ENCODE results near the gene GBP5. TPM values are rescaled to one million over a fixed set of nuclear protein-coding genes. Genes with fewer than 3 reads are reported as not detected.

Gene GBP5
- total RNA-seq, 6 experiments from 2014 or later: 0.10 to 0.34 TPM; not detected in 4

GRCh38 chr1:89310505-89310904, 37.8 kb upstream of the GBP5 start:
- H3K4me1 Mint-ChIP-seq (ENCODE audit: low read depth): no peaks in the 10 kb centered on the region
- no peak for TF ChIP-seq CTCF (IDR thresholded peaks at IDR 0.05)
- no peaks in the 10 kb centered on the region for H3K36me3 Mint-ChIP-seq (ENCODE audit: low read depth)
- DNase-seq: no peak
- peaks cover 22% of the 10 kb centered on the region for H3K9me3 Mint-ChIP-seq
- H3K4me3 Mint-ChIP-seq: no peak overlapping the region
- no peaks in the 10 kb centered on the region for H3K27me3 Mint-ChIP-seq (ENCODE audit: insufficient read depth)
- no peak overlapping the region for H3K27ac Mint-ChIP-seq

GRCh38 chr1:89309828-89310227, 37.2 kb upstream of the GBP5 start:
- Mint-ChIP-seq H3K9me3 (peaks cover 19% of the 10 kb centered on the region), H3K4me3 (no peak overlapping the region)
- no peak for TF ChIP-seq CTCF (IDR thresholded peaks at IDR 0.05)

GRCh38 chr1:89306273-89306672, 33.6 kb upstream of the GBP5 start:
- H3K27me3 Mint-ChIP-seq (ENCODE audit: insufficient read depth): no peaks in the 10 kb centered on the region
- H3K4me1 Mint-ChIP-seq (ENCODE audit: low read depth): no peaks in the 10 kb centered on the region
- no peaks in the 10 kb centered on the region for H3K36me3 Mint-ChIP-seq (ENCODE audit: low read depth)
- TF ChIP-seq CTCF (IDR thresholded peaks at IDR 0.05): no peak
- no peak overlapping the region for H3K4me3 Mint-ChIP-seq
- no peak for DNase-seq
- peaks cover 20% of the 10 kb centered on the region for H3K9me3 Mint-ChIP-seq
- H3K27ac Mint-ChIP-seq: no peak overlapping the region

More at GRCh38 chr1:89309828-89310227, 37.2 kb upstream of the GBP5 start:
- no peak for DNase-seq
- H3K27me3 Mint-ChIP-seq (ENCODE audit: insufficient read depth): no peaks in the 10 kb centered on the region
- H3K36me3 Mint-ChIP-seq (ENCODE audit: low read depth): no peaks in the 10 kb centered on the region
- H3K4me1 Mint-ChIP-seq (ENCODE audit: low read depth): no peaks in the 10 kb centered on the region
- H3K27ac Mint-ChIP-seq: no peak overlapping the region

GRCh38 chr1:89305493-89305892, 32.8 kb upstream of the GBP5 start:
- Mint-ChIP-seq H3K4me3 (no peak overlapping the region), H3K27me3 (ENCODE audit: insufficient read depth) (no peaks in the 10 kb centered on the region), H3K4me1 (ENCODE audit: low read depth) (no peaks in the 10 kb centered on the region), H3K36me3 (ENCODE audit: low read depth) (no peaks in the 10 kb centered on the region), H3K27ac (no peak overlapping the region), H3K9me3 (peaks cover 18% of the 10 kb centered on the region; the same call in 1 of the 2 replicates)
- no peak for DNase-seq
- TF ChIP-seq CTCF (IDR thresholded peaks at IDR 0.05): no peak

- H3K36me3 Mint-ChIP-seq (ENCODE audit: low read depth): no peaks in the 10 kb centered on the region
- no peak for DNase-seq
- no peak overlapping the region for H3K4me3 Mint-ChIP-seq
- H3K4me1 Mint-ChIP-seq (ENCODE audit: low read depth): no peaks in the 10 kb centered on the region
- H3K27ac Mint-ChIP-seq: no peak overlapping the region
- peaks cover 18% of the 10 kb centered on the region; the same call in 1 of the 2 replicates for H3K9me3 Mint-ChIP-seq
- no peak for TF ChIP-seq CTCF (IDR thresholded peaks at IDR 0.05)
- no peaks in the 10 kb centered on the region for H3K27me3 Mint-ChIP-seq (ENCODE audit: insufficient read depth)
Observed at GRCh38 chr1:89304572-89305230, 32.0 kb upstream of the GBP5 start.

All from HFFc6 (cell line).